HG02981 (cell line): Measurements from ENCODE around the gene KHDC3L.

Experiments used
- ATAC-seq: cut with Tn5 transposase; IDR thresholded peaks from one replicate; pipeline ENCODE4 v1.9.1; 2021; ENCODE audit warnings: mild to moderate bottlenecking, moderate library complexity; ENCODE audit not compliant: unreplicated experiment

The KHDC3L gene

GRCh38 chr6:73362358-73362757 is at the start of gene KHDC3L:
KHDC3L (plus strand) TSS chr6:73362658; CDS start chr6:73362730, 72 bp downstream.
- no peak for ATAC-seq

GRCh38 chr6:73314577-73315492 is 47.6 kb upstream of the KHDC3L start:
- no peak for ATAC-seq

GRCh38 chr6:73323323-73323722 is 39.1 kb upstream of the KHDC3L start:
- ATAC-seq, result no peak

GRCh38 chr6:73325656-73326055 is 36.8 kb upstream of the KHDC3L start:
- no peak for ATAC-seq

- no peak for ATAC-seq
Observed at GRCh38 chr6:73328790-73329189, 33.7 kb upstream of the KHDC3L start.

GRCh38 chr6:73329201-73329600 is 33.3 kb upstream of the KHDC3L start:
- no peak for ATAC-seq

GRCh38 chr6:73339340-73339739 is 23.1 kb upstream of the KHDC3L start:
- ATAC-seq, result no peak

- no peak for ATAC-seq
Observed at GRCh38 chr6:73340048-73340447, 22.4 kb upstream of the KHDC3L start.

GRCh38 chr6:73341335-73341734 is 21.1 kb upstream of the KHDC3L start:
- ATAC-seq, result no peak

- ATAC-seq, result no peak
Observed at GRCh38 chr6:73342174-73342573, 20.3 kb upstream of the KHDC3L start.

- ATAC-seq, result no peak
Observed at GRCh38 chr6:73343164-73343563, 19.3 kb upstream of the KHDC3L start.

- no peak for ATAC-seq
Observed at GRCh38 chr6:73348550-73349204, 13.8 kb upstream of the KHDC3L start.

- ATAC-seq, result no peak
Observed at GRCh38 chr6:73349311-73349710, 13.1 kb upstream of the KHDC3L start.

GRCh38 chr6:73353636-73354593 is 8.5 kb upstream of the KHDC3L start, which contains the start of gene DPPA5:
DPPA5 (minus strand) TSS chr6:73354276; CDS start chr6:73354225, 51 bp downstream.
- ATAC-seq, result no peak

GRCh38 chr6:73362869-73363536 is 545 bp downstream of the KHDC3L start:
- no peak for ATAC-seq

- ATAC-seq, result no peak
Observed at GRCh38 chr6:73363537-73363875, 1.0 kb downstream of the KHDC3L start.

- ATAC-seq, result no peak
Observed at GRCh38 chr6:73364121-73364520, 1.7 kb downstream of the KHDC3L start.

- no peak for ATAC-seq
Observed at GRCh38 chr6:73364549-73364948, 2.1 kb downstream of the KHDC3L start.

GRCh38 chr6:73367761-73368355 is 5.4 kb downstream of the KHDC3L start:
- no peak for ATAC-seq

- no peak for ATAC-seq
Observed at GRCh38 chr6:73368675-73369074, 6.2 kb downstream of the KHDC3L start.
